Mucosa of descending colon (tissue), 3 donors: ENCODE measurements around the gene CLIC3. TPM values are rescaled to one million over a fixed set of nuclear protein-coding genes. Genes with fewer than 3 reads are reported as not detected.

Experiments used
- ATAC-seq: fragments of 200-7000 bp; cut with Tn5 transposase; one replicate; pipeline ENCODE4 v1.9.1; 2020; ENCODE audit warnings: mild to moderate bottlenecking, moderate library complexity
- DNase-seq, 3 donors: peaks; one replicate each; pipeline ENCODE4 v3.0.0-alpha.2; 2020
- H3K36me3 ChIP-seq: fragments of 200-600 bp; one replicate; pipeline ENCODE4 v1.8.0; 2021; ENCODE audit warnings: low read depth, mild to moderate bottlenecking
- H3K4me1 ChIP-seq: fragments of 200-600 bp; one replicate; pipeline ENCODE4 v1.8.0; 2021; ENCODE audit warnings: low read depth, mild to moderate bottlenecking
- H3K4me3 ChIP-seq: fragments of 200-600 bp; one replicate; pipeline ENCODE4 v1.8.0; 2021; ENCODE audit warnings: mild to moderate bottlenecking
- H3K9me3 ChIP-seq: fragments of 200-600 bp; one replicate; pipeline ENCODE4 v1.8.0; 2021; ENCODE audit warnings: mild to moderate bottlenecking
- CTCF ChIP-seq: fragments of 200-600 bp; IDR thresholded peaks from one replicate; pipeline ENCODE4 v1.8.0; 2022; ENCODE audit warnings: antibody characterized with exemption, mild to moderate bottlenecking
- intact Hi-C, 2 donors: fragments of 100-400 bp; cut with DNase I in 1 of 2; cut with micrococcal nuclease in 1 of 2; formaldehyde crosslinking; loops; one replicate each; pipeline versions ENCODE4 v1.11.0 to v1.11.1; 2022; cut with DNase I, micrococcal nuclease
- total RNA-seq, 3 donors: library from RNA; stranded (reverse); fragmentation: NEBNext Ultra II Directional in 2 of 3; extraction: Animal tissue kit (Norgen Biotek cat#: 25700) in 2 of 3; gene quantifications; one replicate each; pipeline versions ENCODE4 v1.2.1 to v1.2.4, GENCODE V29; 2021 to 2023
- donor health status: DM: no; HTN: no; CAD: no; lungs with moderate emphysema.
- donor health status: DM: no; HTN: no; CAD: no.
- donor health status: DM: no; HTN: yes; CAD: no.

CLIC3 gene
- total RNA-seq, 3 donors from 2014 or later = 0.82 to 1.9 (median 0.99) TPM

GRCh38 chr9:137000177-137000930, 4.0 kb upstream of the CLIC3 start:
- no peak for TF ChIP-seq CTCF
- no peak overlapping the region for H3K4me3 ChIP-seq
- peak; percentile 22 for ATAC-seq

GRCh38 chr9:136997830-136998234, 1.5 kb upstream of the CLIC3 start:
- Histone ChIP-seq H3K4me3 (no peak overlapping the region), H3K36me3 (no peaks in the 10 kb centered on the region), H3K9me3 (no peaks in the 10 kb centered on the region), H3K4me1 (peaks cover 42% of the 10 kb centered on the region)
- ATAC-seq = no peak
- DNase-seq = peak in 2 of 3 donors; percentile 39 to 58
- intact Hi-C loops = no loop called here
- TF ChIP-seq CTCF = no peak

More at GRCh38 chr9:137000177-137000930, 4.0 kb upstream of the CLIC3 start:
- intact Hi-C loops = no loop called here
- DNase-seq = no peak
- Histone ChIP-seq H3K36me3 (no peaks in the 10 kb centered on the region), H3K9me3 (peaks cover 5% of the 10 kb centered on the region), H3K4me1 (peaks cover 22% of the 10 kb centered on the region)

DNA sequence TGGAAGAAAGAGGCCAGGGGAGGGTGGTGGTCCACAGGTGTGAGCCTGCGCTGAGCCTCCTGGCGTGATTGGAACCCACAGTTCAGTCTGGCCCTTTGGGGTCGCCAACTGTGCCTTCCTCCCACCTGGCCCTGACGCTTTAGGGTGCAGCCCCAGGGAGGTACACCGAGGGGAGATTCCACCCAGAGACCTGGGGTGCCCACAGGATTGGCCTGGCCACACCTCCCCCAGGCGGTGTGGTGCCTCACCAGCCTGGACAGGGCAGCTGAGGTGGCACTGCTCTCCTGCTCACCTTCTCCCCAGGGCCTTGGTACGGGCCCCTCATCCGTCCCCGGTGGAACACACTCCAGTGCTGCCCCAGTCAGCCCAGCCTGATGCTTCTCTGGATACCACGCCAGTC, 1.0 kb upstream of the CLIC3 start:
- TF ChIP-seq CTCF = no peak
- Histone ChIP-seq H3K36me3 (no peaks in the 10 kb centered on the region), H3K9me3 (no peaks in the 10 kb centered on the region), H3K4me3 (no peak overlapping the region), H3K4me1 (peaks cover 44% of the 10 kb centered on the region)
- intact Hi-C loops = no loop called here
- ATAC-seq = no peak
- no peak for DNase-seq

DNA sequence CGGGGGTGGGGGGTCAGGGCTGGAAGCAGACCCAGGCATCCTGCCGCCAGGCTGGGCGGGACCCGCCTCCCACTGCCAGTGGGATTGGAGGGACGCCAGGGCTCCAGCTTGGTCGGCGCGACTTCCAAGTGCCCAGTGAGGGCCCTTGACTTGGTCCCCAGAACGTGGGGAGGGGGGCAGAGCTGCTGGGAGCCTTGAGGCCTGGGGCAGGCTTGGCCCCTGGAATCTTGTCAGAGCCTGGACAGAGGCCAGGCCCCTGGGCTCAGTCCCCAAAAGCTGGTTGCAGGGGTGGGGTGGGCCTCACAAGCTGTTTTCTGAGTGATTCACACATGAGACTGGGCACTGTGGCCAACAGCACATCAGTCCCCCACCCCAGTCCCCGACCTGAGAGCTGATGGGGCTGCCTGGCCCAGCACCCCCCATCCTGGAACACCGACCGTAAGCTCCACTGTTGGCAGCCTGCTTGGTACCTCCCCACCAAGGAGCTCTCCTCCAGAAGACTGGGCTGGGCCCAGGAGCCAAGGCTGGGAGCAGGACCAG, 526 bp downstream of the CLIC3 start:
- DNase-seq (peak in 2 of 3 donors; percentile 23 to 54), ATAC-seq (no peak)
- Histone ChIP-seq H3K36me3 (no peaks in the 10 kb centered on the region), H3K9me3 (no peaks in the 10 kb centered on the region), H3K4me1 (peaks cover 44% of the 10 kb centered on the region), H3K4me3 (no peak overlapping the region)
- intact Hi-C loops = no loop called here
- TF ChIP-seq CTCF = no peak

- intact Hi-C loops = no loop called here
- Histone ChIP-seq H3K36me3 (no peaks in the 10 kb centered on the region), H3K9me3 (no peaks in the 10 kb centered on the region), H3K4me3 (no peak overlapping the region), H3K4me1 (peaks cover 44% of the 10 kb centered on the region)
- peak in 1 of 3 donors; percentile 19 for DNase-seq
- no peak for ATAC-seq
- TF ChIP-seq CTCF = no peak
Measured at GRCh38 chr9:136995362-136995761, 1.0 kb downstream of the CLIC3 start.
